B cell (primary cell): Measurements from ENCODE around the gene COBLL1. TPM values are rescaled to one million over a fixed set of nuclear protein-coding genes. Genes with fewer than 3 reads are reported as not detected.
A peak's percentile ranks its signal among the peaks of the same experiment; 100 is the strongest.

ENCODE experiments used
- ATAC-seq: fragments of 200-7000 bp; cut with Tn5 transposase; one replicate; pipeline ENCODE4 v1.10.0; 2021; ENCODE audit warnings: low read depth, mild to moderate bottlenecking, moderate number of reproducible peaks, moderate library complexity
- CTCF ChIA-PET: fragments of 350-600 bp; sonication (Branson Sonifier 250); formaldehyde crosslinking; loops from one replicate; lab custom pipeline; 2021; ENCODE audit warnings: antibody characterized with exemption, inconsistent platforms; lab: Charles Lee
- POLR2A ChIA-PET: fragments of 350-600 bp; sonication (Branson Sonifier 250); formaldehyde crosslinking; loops from one replicate; lab custom pipeline; 2021; ENCODE audit warnings: antibody characterized with exemption; lab: Charles Lee
- DNase-seq: peaks from one replicate; pipeline ENCODE4 v3.0.0; 2013
- H2AFZ ChIP-seq: 2 replicates; pipeline ENCODE4 v1.6.1; 2012; ENCODE audit warnings: mild to moderate bottlenecking, low read depth, low read length; ENCODE audit not compliant: insufficient read depth, poor library complexity, severe bottlenecking
- H3K27ac ChIP-seq, 2 donors: 1 replicate in 1 of 2; 2 replicates in 1 of 2; pipeline ENCODE4 v1.5.1; 2012 to 2013; ENCODE audit warnings: low read length in 2 of 2, mild to moderate bottlenecking in 2 of 2, moderate library complexity in 1 of 2
- H3K27me3 ChIP-seq, 4 experiments: fragments of 200-600 bp in 1 of 4; sonication (generic) in 1 of 4; replicated peaks in 1 of 4; 1 replicate in 2 of 4; 2 replicates in 2 of 4; pipeline versions ENCODE4 v1.6.1 to v1.7.0; 2013 to 2016; ENCODE audit warnings: low read length in 3 of 4, mild to moderate bottlenecking in 2 of 4, mixed read lengths in 1 of 4, moderate library complexity in 1 of 4; ENCODE audit not compliant: insufficient read depth in 4 of 4, control insufficient read depth in 3 of 4; ENCODE audit errors: control extremely low read depth in 1 of 4
- H3K36me3 ChIP-seq, 2 experiments: replicated peaks in 1 of 2; 1 replicate in 1 of 2; 2 replicates in 1 of 2; pipeline versions ENCODE4 v1.6.1 to v1.7.1; 2013; ENCODE audit warnings: low read length in 1 of 2; ENCODE audit not compliant: insufficient read depth in 2 of 2, control insufficient read depth in 1 of 2; ENCODE audit errors: control extremely low read depth in 1 of 2, extremely low read depth in 1 of 2
- H3K4me1 ChIP-seq, 2 donors: fragments of 200-600 bp in 1 of 2; sonication (generic) in 1 of 2; 1 replicate in 1 of 2; 2 replicates in 1 of 2; pipeline versions ENCODE4 v1.5.1 to v1.6.1; 2013 to 2017; ENCODE audit warnings: low read length in 2 of 2; ENCODE audit not compliant: control insufficient read depth in 2 of 2, insufficient read depth in 2 of 2
- H3K4me2 ChIP-seq: replicated peaks from 2 replicates; pipeline ENCODE3; 2012; ENCODE audit warnings: mild to moderate bottlenecking, low read depth, low read length; ENCODE audit not compliant: poor library complexity, severe bottlenecking
- H3K4me3 ChIP-seq, 5 experiments: fragments of 200-600 bp in 1 of 5; sonication (generic) in 1 of 5; 1 replicate in 3 of 5; 2 replicates in 2 of 5; pipeline versions ENCODE4 v1.5.1 to v1.7.0; 2011 to 2016; ENCODE audit warnings: low read length in 4 of 5, mild to moderate bottlenecking in 4 of 5, low read depth in 2 of 5, control low read depth in 1 of 5, moderate library complexity in 1 of 5; ENCODE audit not compliant: insufficient read depth in 1 of 5; ENCODE audit errors: control extremely low read depth in 1 of 5, extremely low read depth in 1 of 5
- H3K79me2 ChIP-seq: fragments of 200-600 bp; sonication (generic); one replicate; pipeline ENCODE4 v1.6.0; 2016; ENCODE audit warnings: low read length; ENCODE audit not compliant: control insufficient read depth, insufficient read depth
- H3K9ac ChIP-seq: fragments of 200-600 bp; sonication (generic); 2 replicates; pipeline ENCODE4 v1.6.1; 2017; ENCODE audit warnings: mild to moderate bottlenecking, low read length, moderate library complexity
- H3K9me3 ChIP-seq, 3 donors: one replicate each; pipeline versions ENCODE4 v1.6.1 to v1.7.1; 2013; ENCODE audit warnings: low read length in 2 of 3; ENCODE audit not compliant: control insufficient read depth in 2 of 3, insufficient read depth in 1 of 3; ENCODE audit errors: control extremely low read depth in 1 of 3
- H4K20me1 ChIP-seq: 2 replicates; pipeline ENCODE4 v1.6.0; 2012; ENCODE audit warnings: mild to moderate bottlenecking, low read length; ENCODE audit not compliant: insufficient read depth, control insufficient read depth, poor library complexity, severe bottlenecking
- H3K27ac Mint-ChIP-seq: one replicate; pipeline ENCODE4 v1.8.0; 2021; ENCODE audit warnings: mixed read lengths
- H3K27me3 Mint-ChIP-seq: one replicate; pipeline ENCODE4 v1.8.0; 2021; ENCODE audit warnings: mixed read lengths
- H3K4me1 Mint-ChIP-seq: one replicate; pipeline ENCODE4 v1.8.0; 2021; ENCODE audit warnings: mixed read lengths
- H3K4me3 Mint-ChIP-seq: one replicate; pipeline ENCODE4 v1.8.0; 2021; ENCODE audit warnings: mixed read lengths
- H3K9me3 Mint-ChIP-seq: one replicate; pipeline ENCODE4 v1.8.0; 2022; ENCODE audit warnings: mixed read lengths; ENCODE audit not compliant: insufficient read depth
- EZH2 ChIP-seq: IDR thresholded peaks from 2 replicates; pipeline ENCODE4 v1.6.1; 2012; ENCODE audit warnings: borderline replicate concordance, low read depth, mild to moderate bottlenecking, moderate library complexity, low read length; ENCODE audit not compliant: insufficient read depth, poor library complexity, severe bottlenecking
- WGBS: methylation state at CpG from one replicate; pipeline ENCODE4 v1.1.5; 2013; ENCODE audit warnings: missing lambda C conversion rate; ENCODE audit not compliant: insufficient coverage; 5-methylcytosine and 5-hydroxymethylcytosine counted together
- intact Hi-C: fragments of 100-400 bp; cut with micrococcal nuclease; formaldehyde crosslinking; loops from one replicate; pipeline ENCODE4 v1.10.0; 2022
- polyA plus RNA-seq: library from polyadenylated mRNA; depleted of rRNA; stranded (reverse); fragments of >200 nt; gene quantifications from 2 replicates; pipeline ENCODE4 v1.2.3, GENCODE V29; 2012
- total RNA-seq, 2 donors: library from RNA; stranded (reverse); fragments of 120-200 nt in 1 of 2; gene quantifications; 1 replicate in 1 of 2; 2 replicates in 1 of 2; pipeline versions ENCODE4 v1.2.3 to v1.2.4, GENCODE V29; 2013 to 2022
- TF ChIP-seq, protein P1 (sequence below): fragments of 200-600 bp; IDR thresholded peaks from one replicate; pipeline ENCODE4 v1.8.0; 2022; ENCODE audit warnings: antibody characterized with exemption, mild to moderate bottlenecking

The COBLL1 gene
- total and polyA plus RNA-seq, 2 donors (not counting 1 experiment from before 2014, with no cell fraction given), result 45.1 to 234 TPM

DNA sequence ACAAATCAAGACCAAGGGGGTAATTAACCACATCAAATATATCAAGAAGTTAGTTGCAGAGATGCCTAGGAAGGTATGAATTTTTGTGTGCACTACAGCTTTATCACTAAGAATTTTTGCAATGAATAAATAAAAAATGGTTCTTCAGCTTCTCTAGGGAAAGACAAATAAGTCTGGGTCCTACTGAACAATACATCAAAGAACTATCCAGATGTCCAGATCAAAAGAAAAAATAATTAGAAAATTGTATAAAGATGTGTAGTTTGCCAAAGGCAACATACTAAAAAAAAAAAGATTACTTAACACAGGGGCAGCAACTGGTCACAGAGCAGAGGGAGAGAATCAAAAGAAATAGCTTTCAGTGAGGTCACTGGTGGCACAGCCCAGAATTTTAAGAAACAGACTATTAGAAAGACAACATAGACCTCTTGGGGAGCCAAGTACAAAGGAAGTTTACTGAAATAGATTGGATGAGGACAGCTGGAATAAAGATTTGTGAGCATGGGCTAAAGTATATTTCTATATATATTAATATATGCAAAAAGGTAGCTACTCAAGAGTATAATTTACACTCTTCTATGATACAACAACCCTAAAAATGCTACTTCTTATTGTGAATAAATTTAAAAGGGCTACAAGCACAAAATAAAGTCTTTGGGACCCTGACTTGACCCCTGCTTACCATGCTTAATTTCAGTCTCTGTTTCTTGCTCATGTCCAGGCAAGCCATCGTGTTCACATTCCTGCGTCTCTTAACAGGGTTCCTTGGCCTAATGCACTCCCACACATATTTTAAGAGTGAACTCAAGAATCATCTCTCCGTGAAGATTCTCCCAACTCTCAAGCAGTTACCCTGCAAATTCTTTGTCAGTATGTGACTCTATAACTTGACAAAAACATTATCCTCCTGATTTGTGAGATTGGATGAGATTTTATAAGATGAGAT lies 121.4 kb downstream of the COBLL1 start:
- Histone ChIP-seq H3K27me3 (no peaks in the 10 kb centered on the region), H2AFZ (no peak overlapping the region), H3K9ac (no peak overlapping the region), H3K36me3 (peaks cover 2 to 54% of the 10 kb centered on the region in 2 experiments), H3K4me2 (no peak overlapping the region), H3K4me3 (no peak overlapping the region), H3K79me2 (no peaks in the 10 kb centered on the region), H3K27ac (no peak overlapping the region), H3K4me1 (peaks cover 5 to 7% of the 10 kb centered on the region in 2 donors), H3K9me3 (no peaks in the 10 kb centered on the region), H4K20me1 (peaks cover 12% of the 10 kb centered on the region)
- H3K27ac Mint-ChIP-seq, result peak overlapping the region; percentile 39
- WGBS, result 96% methylated on average over 2 of the region's 3 CpGs
- intact Hi-C loops, result no loop called here
- no peak overlapping the region for H3K4me3 Mint-ChIP-seq
- ATAC-seq (no peak), DNase-seq (no peak)
- ChIA-PET CTCF (interaction anchor here (1.1 to 2.3 kb wide), 2 partner anchors 11 to 113 kb away, joined by 3 to 5 read pairs; no protein-coding TSS in a partner anchor), POLR2A (no interaction called here)
- H3K27me3 Mint-ChIP-seq, result no peaks in the 10 kb centered on the region
- TF ChIP-seq, protein P1, sequence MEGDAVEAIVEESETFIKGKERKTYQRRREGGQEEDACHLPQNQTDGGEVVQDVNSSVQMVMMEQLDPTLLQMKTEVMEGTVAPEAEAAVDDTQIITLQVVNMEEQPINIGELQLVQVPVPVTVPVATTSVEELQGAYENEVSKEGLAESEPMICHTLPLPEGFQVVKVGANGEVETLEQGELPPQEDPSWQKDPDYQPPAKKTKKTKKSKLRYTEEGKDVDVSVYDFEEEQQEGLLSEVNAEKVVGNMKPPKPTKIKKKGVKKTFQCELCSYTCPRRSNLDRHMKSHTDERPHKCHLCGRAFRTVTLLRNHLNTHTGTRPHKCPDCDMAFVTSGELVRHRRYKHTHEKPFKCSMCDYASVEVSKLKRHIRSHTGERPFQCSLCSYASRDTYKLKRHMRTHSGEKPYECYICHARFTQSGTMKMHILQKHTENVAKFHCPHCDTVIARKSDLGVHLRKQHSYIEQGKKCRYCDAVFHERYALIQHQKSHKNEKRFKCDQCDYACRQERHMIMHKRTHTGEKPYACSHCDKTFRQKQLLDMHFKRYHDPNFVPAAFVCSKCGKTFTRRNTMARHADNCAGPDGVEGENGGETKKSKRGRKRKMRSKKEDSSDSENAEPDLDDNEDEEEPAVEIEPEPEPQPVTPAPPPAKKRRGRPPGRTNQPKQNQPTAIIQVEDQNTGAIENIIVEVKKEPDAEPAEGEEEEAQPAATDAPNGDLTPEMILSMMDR, result no peak
- no peak for TF ChIP-seq EZH2
- peaks cover 12% of the 10 kb centered on the region for H3K4me1 Mint-ChIP-seq
- no peaks in the 10 kb centered on the region for H3K9me3 Mint-ChIP-seq
